Measurements from ENCODE around the gene MGAT4C.
"Not testable (repeated sequence)": the region's sequence is repeated elsewhere in the genome, so short reads cannot be mapped to it uniquely, and the experiment has no call there.

MGAT4C gene

DNA sequence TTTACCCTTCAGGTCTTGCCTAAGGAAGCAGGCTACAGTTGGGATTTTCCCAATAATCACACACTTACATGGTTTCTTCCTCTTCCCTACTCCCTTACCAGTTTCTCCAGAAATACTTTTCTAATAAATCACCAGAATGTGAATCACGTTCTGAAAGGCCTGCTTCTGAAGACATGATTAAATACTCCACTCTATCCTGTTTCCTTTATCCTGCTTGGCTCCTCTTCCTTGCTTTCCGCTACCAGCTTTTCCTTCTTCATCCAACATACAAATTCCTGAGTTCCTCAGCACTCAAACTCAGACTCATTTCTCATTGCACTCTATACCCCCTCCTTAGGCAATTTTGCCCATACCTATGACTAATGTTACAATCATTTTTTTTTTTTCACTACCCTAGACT lies 118.3 kb downstream of the MGAT4C start:
- Histone ChIP-seq H3K27me3 (ENCODE audit: control insufficient read depth, insufficient read depth, low read length) (no peaks in the 10 kb centered on the region), H3K27ac (ENCODE audit: low read depth, low read length) (no peak overlapping the region), H3K9me3 (ENCODE audit: control insufficient read depth, insufficient read depth, low read depth, low read length) (no peaks in the 10 kb centered on the region), H3K36me3 (ENCODE audit: control insufficient read depth, insufficient read depth, low read length) (no peaks in the 10 kb centered on the region), H3K9ac (ENCODE audit: low read length) (no peak overlapping the region), H3K4me1 (ENCODE audit: control insufficient read depth, insufficient read depth, low read length) (peaks cover 7% of the 10 kb centered on the region; the same call in 1 of the 2 replicates), H3K4me3 (ENCODE audit: low read depth, low read length) (no peak overlapping the region)

DNA sequence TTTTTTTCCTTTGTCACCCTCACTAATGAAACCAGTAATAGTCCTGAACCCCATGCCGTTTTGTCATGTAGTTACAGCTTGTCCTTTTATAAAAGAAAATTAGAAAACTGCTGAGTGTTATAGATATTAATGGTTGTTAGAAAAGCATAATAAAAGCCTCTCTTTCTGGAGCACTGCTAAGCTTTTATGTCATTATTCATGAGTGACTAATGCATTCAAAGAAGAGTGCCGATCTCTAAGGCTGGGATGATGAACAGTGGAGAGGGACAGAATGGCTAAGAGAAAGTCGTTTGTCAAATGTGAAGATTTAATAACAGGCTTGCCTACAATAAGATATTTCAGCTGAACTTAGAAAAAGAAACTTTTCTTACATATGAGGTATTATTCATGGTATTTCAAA lies 121.6 kb downstream of the MGAT4C start:
- Histone ChIP-seq H3K4me1 (ENCODE audit: control insufficient read depth, insufficient read depth, low read length) (peaks cover 7% of the 10 kb centered on the region; the same call in 1 of the 2 replicates), H3K9ac (ENCODE audit: low read length) (no peak overlapping the region), H3K27me3 (ENCODE audit: control insufficient read depth, insufficient read depth, low read length) (no peaks in the 10 kb centered on the region), H3K27ac (ENCODE audit: low read depth, low read length) (no peak overlapping the region), H3K36me3 (ENCODE audit: control insufficient read depth, insufficient read depth, low read length) (no peaks in the 10 kb centered on the region), H3K4me3 (ENCODE audit: low read depth, low read length) (no peak overlapping the region), H3K9me3 (ENCODE audit: control insufficient read depth, insufficient read depth, low read depth, low read length) (no peaks in the 10 kb centered on the region)

DNA sequence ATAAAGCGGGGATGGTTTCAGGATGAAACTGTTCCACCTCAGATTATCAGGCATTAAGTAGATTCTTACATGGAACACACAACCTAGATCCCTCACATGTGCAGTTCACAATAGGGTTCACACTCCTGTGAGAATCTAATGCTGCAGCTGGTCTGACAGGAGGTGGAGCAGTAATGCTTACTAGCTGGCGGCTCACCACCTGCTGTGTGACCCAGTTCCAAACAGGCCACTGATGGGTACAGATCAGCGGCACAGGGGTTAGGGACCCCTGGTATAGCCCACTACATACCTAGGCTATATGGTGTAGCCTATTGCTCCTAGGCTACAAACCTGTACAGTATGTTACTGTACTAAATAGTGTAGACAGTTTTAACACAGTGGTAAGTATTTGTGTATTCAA lies 129.3 kb downstream of the MGAT4C start:
- not testable (repeated sequence) for H3K4me1 ChIP-seq (ENCODE audit: control insufficient read depth, insufficient read depth, low read length); H3K27ac ChIP-seq (ENCODE audit: low read depth, low read length); H3K9ac ChIP-seq (ENCODE audit: low read length); H3K27me3 ChIP-seq (ENCODE audit: control insufficient read depth, insufficient read depth, low read length); H3K36me3 ChIP-seq (ENCODE audit: control insufficient read depth, insufficient read depth, low read length); H3K9me3 ChIP-seq (ENCODE audit: control insufficient read depth, insufficient read depth, low read depth, low read length); H3K4me3 ChIP-seq (ENCODE audit: low read depth, low read length)

DNA sequence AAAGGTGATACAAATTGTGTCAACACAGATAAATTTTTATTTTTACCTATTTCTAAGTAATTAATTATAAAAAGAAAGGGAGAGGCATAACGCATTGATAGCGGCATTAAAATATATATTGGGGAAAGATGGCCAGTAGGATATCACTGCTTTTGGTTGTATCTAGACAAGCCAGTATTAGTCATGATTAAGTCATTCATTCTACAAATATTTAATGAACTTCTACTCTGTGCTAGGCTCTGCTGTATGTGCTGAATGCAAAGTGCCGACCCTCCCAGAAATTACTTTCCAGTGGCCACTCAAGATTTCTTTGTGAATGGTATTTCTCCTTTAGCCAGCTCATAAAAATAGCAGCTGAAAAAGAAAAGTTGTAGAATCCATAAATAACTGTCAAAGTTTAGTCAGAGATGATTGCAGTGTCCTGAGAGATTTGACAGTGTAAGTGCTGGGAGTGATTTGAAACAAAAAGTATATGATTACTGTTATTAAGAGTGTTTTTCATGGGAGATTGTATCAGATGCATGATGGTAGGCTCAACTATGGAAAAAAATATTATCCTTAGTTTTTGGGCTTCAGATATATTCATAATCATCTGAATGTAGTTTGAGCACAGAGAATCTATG lies 133.2 kb downstream of the MGAT4C start:
- no peaks in the 10 kb centered on the region for H3K27me3 ChIP-seq (ENCODE audit: control insufficient read depth, insufficient read depth, low read length)
- no peaks in the 10 kb centered on the region for H3K9me3 ChIP-seq (ENCODE audit: control insufficient read depth, insufficient read depth, low read depth, low read length)
- no peaks in the 10 kb centered on the region for H3K36me3 ChIP-seq (ENCODE audit: control insufficient read depth, insufficient read depth, low read length)

DNA sequence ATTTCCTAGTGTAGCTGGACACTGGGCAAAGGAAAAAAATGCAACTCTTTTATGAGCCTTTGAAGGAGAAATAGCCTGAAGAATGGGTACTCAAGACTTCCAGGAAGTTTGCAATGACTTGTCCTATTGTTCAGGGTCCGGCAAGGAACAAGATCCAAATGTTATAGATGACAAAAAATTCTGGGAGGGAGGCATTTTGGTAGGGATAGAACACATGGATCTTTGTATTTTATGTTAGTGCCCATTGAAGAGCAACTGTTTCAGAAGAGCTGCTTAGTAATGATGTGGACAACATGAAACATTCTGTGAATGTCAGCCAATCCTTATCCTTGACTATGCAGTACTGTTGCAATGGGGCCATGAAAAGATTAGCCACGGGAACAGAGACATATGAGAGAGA lies 138.0 kb downstream of the MGAT4C start:
- no peaks in the 10 kb centered on the region for H3K27me3 ChIP-seq (ENCODE audit: control insufficient read depth, insufficient read depth, low read length)
- no peaks in the 10 kb centered on the region for H3K4me1 ChIP-seq (ENCODE audit: control insufficient read depth, insufficient read depth, low read length)
- no peak overlapping the region for H3K27ac ChIP-seq (ENCODE audit: low read depth, low read length)
- no peaks in the 10 kb centered on the region for H3K36me3 ChIP-seq (ENCODE audit: control insufficient read depth, insufficient read depth, low read length)
- H3K9ac ChIP-seq (ENCODE audit: low read length), result no peak overlapping the region
- no peak overlapping the region for H3K4me3 ChIP-seq (ENCODE audit: low read depth, low read length)
- no peaks in the 10 kb centered on the region for H3K9me3 ChIP-seq (ENCODE audit: control insufficient read depth, insufficient read depth, low read depth, low read length)

More for the DNA sequence above, 133.2 kb downstream of the MGAT4C start:
- Histone ChIP-seq H3K9ac (ENCODE audit: low read length) (no peak overlapping the region), H3K4me1 (ENCODE audit: control insufficient read depth, insufficient read depth, low read length) (no peaks in the 10 kb centered on the region), H3K4me3 (ENCODE audit: low read depth, low read length) (no peak overlapping the region), H3K27ac (ENCODE audit: low read depth, low read length) (no peak overlapping the region)

DNA sequence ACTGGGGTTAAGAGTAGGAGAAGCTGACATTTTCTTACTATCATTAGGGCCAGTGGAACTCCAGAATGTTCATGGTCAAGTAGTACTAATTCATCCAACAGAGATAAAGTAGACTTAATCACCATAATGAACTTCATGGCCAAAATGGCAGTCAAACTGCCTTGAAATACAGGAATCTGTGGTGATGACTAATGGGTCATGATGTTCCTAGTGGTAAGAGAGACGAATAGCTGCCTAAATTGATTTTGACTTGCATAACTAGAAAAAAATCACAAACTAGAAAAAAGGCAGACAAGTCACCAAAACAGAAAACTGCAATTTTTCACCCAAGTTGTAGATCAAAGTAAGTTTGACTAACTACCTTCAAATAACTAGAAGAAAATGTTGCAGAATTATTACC lies 138.5 kb downstream of the MGAT4C start:
- H3K4me1 ChIP-seq (ENCODE audit: control insufficient read depth, insufficient read depth, low read length), result no peaks in the 10 kb centered on the region
- no peak overlapping the region for H3K4me3 ChIP-seq (ENCODE audit: low read depth, low read length)
- no peaks in the 10 kb centered on the region for H3K27me3 ChIP-seq (ENCODE audit: control insufficient read depth, insufficient read depth, low read length)
- no peaks in the 10 kb centered on the region for H3K36me3 ChIP-seq (ENCODE audit: control insufficient read depth, insufficient read depth, low read length)
- H3K27ac ChIP-seq (ENCODE audit: low read depth, low read length), result no peak overlapping the region
- no peak overlapping the region for H3K9ac ChIP-seq (ENCODE audit: low read length)
- H3K9me3 ChIP-seq (ENCODE audit: control insufficient read depth, insufficient read depth, low read depth, low read length), result no peaks in the 10 kb centered on the region

DNA sequence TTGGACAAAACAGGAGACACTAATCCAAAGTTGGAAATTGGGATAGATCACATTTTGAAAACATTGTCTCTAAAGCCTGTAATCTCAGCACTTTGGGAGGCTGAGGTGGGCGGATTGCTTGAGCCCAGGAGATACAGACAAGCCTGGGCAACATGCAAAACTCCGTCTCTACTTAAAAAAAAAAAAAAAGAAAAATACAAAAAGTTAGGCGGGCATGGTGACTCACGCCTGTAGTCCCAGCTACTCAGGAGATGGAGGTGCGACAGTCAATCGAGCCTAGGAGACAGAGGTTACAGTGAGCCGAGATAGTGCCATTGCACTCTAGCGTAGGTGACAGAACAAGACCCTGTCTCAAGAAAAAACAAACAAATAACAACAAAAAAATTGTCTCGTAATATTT lies 152.1 kb downstream of the MGAT4C start:
- H3K4me1 ChIP-seq (ENCODE audit: control insufficient read depth, insufficient read depth, low read length), result no peaks in the 10 kb centered on the region
- no peak overlapping the region for H3K4me3 ChIP-seq (ENCODE audit: low read depth, low read length)
- H3K36me3 ChIP-seq (ENCODE audit: control insufficient read depth, insufficient read depth, low read length), result no peaks in the 10 kb centered on the region
- H3K27me3 ChIP-seq (ENCODE audit: control insufficient read depth, insufficient read depth, low read length), result no peaks in the 10 kb centered on the region
- H3K9ac ChIP-seq (ENCODE audit: low read length), result no peak overlapping the region
- H3K27ac ChIP-seq (ENCODE audit: low read depth, low read length), result no peak overlapping the region
- H3K9me3 ChIP-seq (ENCODE audit: control insufficient read depth, insufficient read depth, low read depth, low read length), result no peaks in the 10 kb centered on the region

DNA sequence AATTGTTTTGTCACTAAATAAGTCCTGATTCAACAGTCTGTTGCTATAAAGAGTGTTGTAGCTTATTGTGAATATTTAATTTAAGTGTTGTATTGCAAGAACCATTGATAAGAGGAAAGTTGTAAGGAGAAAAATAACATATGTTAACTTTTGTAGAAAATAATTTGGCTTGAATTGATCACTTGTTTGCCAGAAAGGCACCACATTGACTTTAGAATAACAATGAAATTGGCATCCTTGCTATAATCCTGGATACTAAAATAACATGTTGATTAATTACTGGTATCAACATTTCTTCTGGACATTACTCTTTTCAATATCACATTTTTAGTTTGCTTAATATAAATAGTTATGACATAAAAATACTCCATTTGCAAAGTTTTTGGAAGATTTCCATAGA lies 159.0 kb downstream of the MGAT4C start:
- H3K27me3 ChIP-seq (ENCODE audit: control insufficient read depth, insufficient read depth, low read length), result no peaks in the 10 kb centered on the region

DNA sequence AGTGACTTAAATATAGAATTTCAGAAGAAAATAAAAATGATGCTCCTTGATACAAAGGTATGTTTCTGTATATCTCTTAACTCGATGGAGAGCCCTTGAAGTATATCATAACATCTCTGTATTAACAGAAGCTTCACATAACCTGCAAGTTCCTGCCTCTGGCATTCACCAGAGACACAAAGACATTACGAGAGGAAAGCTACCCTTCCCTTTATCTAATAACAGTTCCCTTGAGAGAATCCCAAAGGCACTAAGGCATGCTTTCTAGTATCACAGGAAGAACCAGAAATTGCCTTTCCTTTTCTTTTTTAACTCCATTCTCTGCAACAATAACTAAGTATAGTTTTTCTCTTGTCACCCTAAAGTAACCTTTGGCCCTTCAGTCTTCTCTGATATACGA lies 164.5 kb downstream of the MGAT4C start:
- Histone ChIP-seq H3K36me3 (ENCODE audit: control insufficient read depth, insufficient read depth, low read length) (no peaks in the 10 kb centered on the region), H3K4me3 (ENCODE audit: low read depth, low read length) (no peak overlapping the region), H3K27ac (ENCODE audit: low read depth, low read length) (no peak overlapping the region), H3K9me3 (ENCODE audit: control insufficient read depth, insufficient read depth, low read depth, low read length) (no peaks in the 10 kb centered on the region), H3K9ac (ENCODE audit: low read length) (no peak overlapping the region), H3K4me1 (ENCODE audit: control insufficient read depth, insufficient read depth, low read length) (no peaks in the 10 kb centered on the region), H3K27me3 (ENCODE audit: control insufficient read depth, insufficient read depth, low read length) (no peaks in the 10 kb centered on the region)

More for the DNA sequence above, 159.0 kb downstream of the MGAT4C start:
- no peaks in the 10 kb centered on the region for H3K9me3 ChIP-seq (ENCODE audit: control insufficient read depth, insufficient read depth, low read depth, low read length)
- H3K4me1 ChIP-seq (ENCODE audit: control insufficient read depth, insufficient read depth, low read length), result no peaks in the 10 kb centered on the region
- H3K9ac ChIP-seq (ENCODE audit: low read length), result no peak overlapping the region
- no peak overlapping the region for H3K27ac ChIP-seq (ENCODE audit: low read depth, low read length)
- no peak overlapping the region for H3K4me3 ChIP-seq (ENCODE audit: low read depth, low read length)
- no peaks in the 10 kb centered on the region for H3K36me3 ChIP-seq (ENCODE audit: control insufficient read depth, insufficient read depth, low read length)

DNA sequence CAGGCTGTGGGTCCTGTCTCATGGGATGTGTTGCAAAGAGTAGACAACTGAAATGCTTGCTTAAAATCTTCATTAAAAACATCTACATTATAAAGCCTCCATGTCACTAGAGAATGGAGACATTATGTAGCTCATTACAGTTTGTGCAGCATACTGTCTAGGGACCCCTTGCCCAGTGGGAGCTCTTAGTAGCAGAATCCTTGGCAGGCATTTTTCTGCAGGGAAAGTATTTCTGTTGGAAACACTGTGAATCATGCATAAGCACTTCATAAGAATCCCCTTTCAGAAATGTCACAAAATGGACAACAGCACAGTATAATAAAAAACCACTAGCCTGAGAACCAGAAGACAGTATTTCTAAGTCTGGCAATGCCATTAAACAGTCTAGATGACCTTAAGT lies 174.3 kb downstream of the MGAT4C start:
- H3K27me3 ChIP-seq (ENCODE audit: control insufficient read depth, insufficient read depth, low read length), result no peaks in the 10 kb centered on the region
- no peaks in the 10 kb centered on the region for H3K36me3 ChIP-seq (ENCODE audit: control insufficient read depth, insufficient read depth, low read length)
- no peaks in the 10 kb centered on the region for H3K9me3 ChIP-seq (ENCODE audit: control insufficient read depth, insufficient read depth, low read depth, low read length)
- no peak overlapping the region for H3K4me3 ChIP-seq (ENCODE audit: low read depth, low read length)
- no peak overlapping the region for H3K27ac ChIP-seq (ENCODE audit: low read depth, low read length)
- H3K9ac ChIP-seq (ENCODE audit: low read length), result no peak overlapping the region
- no peaks in the 10 kb centered on the region for H3K4me1 ChIP-seq (ENCODE audit: control insufficient read depth, insufficient read depth, low read length)

DNA sequence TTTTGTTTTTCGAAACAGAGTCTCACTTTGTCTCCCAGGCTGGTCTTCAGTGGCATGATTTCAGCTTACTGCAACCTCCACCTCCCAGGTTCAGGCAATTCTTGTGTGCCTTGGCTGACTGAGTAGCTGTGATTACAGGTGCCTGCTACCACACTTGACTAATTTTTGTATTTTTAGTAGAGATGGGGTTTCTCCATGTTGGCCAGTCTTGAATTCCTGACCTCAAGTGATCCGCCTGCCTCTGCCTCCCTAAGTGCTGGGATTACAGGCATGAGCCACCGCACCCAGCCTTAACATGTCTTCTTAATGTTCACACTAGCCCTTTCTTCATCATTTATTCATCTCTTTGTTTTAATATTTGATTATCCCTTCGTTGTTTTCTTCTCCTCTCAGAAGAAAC lies 197.1 kb downstream of the MGAT4C start:
- H3K4me1 ChIP-seq (ENCODE audit: control insufficient read depth, insufficient read depth, low read length); H3K9me3 ChIP-seq (ENCODE audit: control insufficient read depth, insufficient read depth, low read depth, low read length); H3K27ac ChIP-seq (ENCODE audit: low read depth, low read length); H3K36me3 ChIP-seq (ENCODE audit: control insufficient read depth, insufficient read depth, low read length); H3K9ac ChIP-seq (ENCODE audit: low read length); H3K27me3 ChIP-seq (ENCODE audit: control insufficient read depth, insufficient read depth, low read length); H3K4me3 ChIP-seq (ENCODE audit: low read depth, low read length): not testable (repeated sequence)

All from HUES6 (cell line).